Measurements from ENCODE around the gene MSANTD1. TPM values are rescaled to one million over a fixed set of nuclear protein-coding genes. Genes with fewer than 3 reads are reported as not detected.

MSANTD1 gene
- total and polyA plus RNA-seq, 2 donors (not counting 1 experiment from before 2014, with no cell fraction given): 0.78 to 5.5 TPM

- Histone ChIP-seq H2AFZ (ENCODE audit: insufficient read depth, low read depth, low read length, poor library complexity, severe bottlenecking) (peak overlapping the region; percentile 85), H3K9me3 (ENCODE audit: control extremely low read depth in 1 of 3, control insufficient read depth in 2 of 3, insufficient read depth in 1 of 3, low read length in 2 of 3) (peaks cover 0 to 7% (median 0%) of the 10 kb centered on the region in 3 donors), H3K27ac (ENCODE audit: low read length in 2 of 2) (peak overlapping the region in 1 of 2 donors; percentile 48), H3K9ac (ENCODE audit: low read length) (peak overlapping the region; percentile 75), H3K4me3 (ENCODE audit: control extremely low read depth in 1 of 5, extremely low read depth in 1 of 5, insufficient read depth in 1 of 5, low read depth in 2 of 5, low read length in 4 of 5) (peak overlapping the region; percentile 8 to 80 (median 72)), H4K20me1 (ENCODE audit: control insufficient read depth, insufficient read depth, low read length, poor library complexity, severe bottlenecking) (no peaks in the 10 kb centered on the region), H3K4me2 (replicated peaks; ENCODE audit: low read depth, low read length, poor library complexity, severe bottlenecking) (peak overlapping the region; percentile 100), H3K36me3 (replicated peaks in 1 of 2; ENCODE audit: control extremely low read depth in 1 of 2, control insufficient read depth in 1 of 2, extremely low read depth in 1 of 2, insufficient read depth in 2 of 2, low read length in 1 of 2) (no peaks in the 10 kb centered on the region), H3K79me2 (ENCODE audit: control insufficient read depth, insufficient read depth, low read length) (no peaks in the 10 kb centered on the region), H3K4me1 (ENCODE audit: control insufficient read depth in 2 of 2, insufficient read depth in 2 of 2, low read length in 2 of 2) (peaks cover 7 to 17% of the 10 kb centered on the region in 2 donors), H3K27me3 (replicated peaks in 1 of 4; ENCODE audit: control extremely low read depth in 1 of 4, control insufficient read depth in 3 of 4, insufficient read depth in 4 of 4, low read length in 3 of 4) (peaks cover 0 to 20% (median 4%) of the 10 kb centered on the region in 4 experiments)
- H3K4me1 Mint-ChIP-seq: peaks cover 13% of the 10 kb centered on the region
- ATAC-seq (ENCODE audit: low read depth) (peak; percentile 11), DNase-seq (no peak)
- CTCF ChIA-PET: no interaction called here
- under 1% methylated on average over 60 of the region's 60 CpGs for WGBS (ENCODE audit: insufficient coverage)
- POLR2A ChIA-PET: interaction anchor here (1.1 to 1.2 kb wide), 2 partner anchors 34 to 240 kb away, joined by 3 to 4 read pairs; no protein-coding TSS in a partner anchor
- H3K27me3 Mint-ChIP-seq: peaks cover 14% of the 10 kb centered on the region
- peak overlapping the region; percentile 56 for H3K27ac Mint-ChIP-seq
- TF ChIP-seq EZH2 (IDR thresholded peaks at IDR 0.05; ENCODE audit: borderline replicate concordance, insufficient read depth, low read depth, low read length, poor library complexity, severe bottlenecking): no peak
- TF ChIP-seq CTCF (IDR thresholded peaks at IDR 0.05): no peak
- intact Hi-C loops (cut with micrococcal nuclease): loop anchor here (2.0 to 5.0 kb wide), 2 partner anchors 241 to 1710 kb away; partner anchors contain the start of gene LRPAP1
- no peaks in the 10 kb centered on the region for H3K9me3 Mint-ChIP-seq (ENCODE audit: insufficient read depth)
- peak overlapping the region; percentile 89 for H3K4me3 Mint-ChIP-seq
These were observed 43.1 kb downstream of the MSANTD1 start for GRCh38 chr4:3291969-3292570.

All from B cell (primary cell).